Measurements from ENCODE around the gene USF2. TPM values are rescaled to one million over a fixed set of nuclear protein-coding genes. Genes with fewer than 3 reads are reported as not detected.

Gene USF2
- total and polyA plus RNA-seq, 10 of the 15 experiments (the other 5 are each of a cell fraction or from before 2014, with no cell fraction given) = 0.56 to 157 (median 65.5) TPM

GRCh38 chr19:35313587-35313986 lies 44.8 kb downstream of the USF2 start:
- ChIA-PET CTCF (interaction anchor here (0.7 to 1.3 kb wide), 2 partner anchors 62 to 149 kb away, joined by 4 to 5 read pairs; no protein-coding TSS in a partner anchor), POLR2A (interaction anchor here (0.7 to 1.2 kb wide), 3 partner anchors 40 to 195 kb away, joined by 3 to 4 read pairs (median 3); no protein-coding TSS in a partner anchor), SMC1A (ENCODE audit: uncharacterized antibody, unreplicated experiment) (interaction anchor here (1.1 to 2.3 kb wide), 3 partner anchors 9 to 57 kb away, joined by 6 to 10 read pairs (median 9); no protein-coding TSS in a partner anchor), RAD21 (ENCODE audit: unreplicated experiment) (interaction anchor here (0.6 to 1.7 kb wide), 3 partner anchors 18 to 379 kb away, joined by 3 to 5 read pairs (median 3); no protein-coding TSS in a partner anchor)
- Histone ChIP-seq H2AFZ (ENCODE audit: control insufficient read depth, low read depth, low read length) (no peak overlapping the region), H3K27me3 (replicated peaks in 1 of 2; ENCODE audit: control insufficient read depth in 2 of 2, insufficient read depth in 2 of 2, low read length in 1 of 2) (no peaks in the 10 kb centered on the region), H3K9me3 (replicated peaks; ENCODE audit: control insufficient read depth, insufficient read depth, low read length) (no peaks in the 10 kb centered on the region), H3K27ac (ENCODE audit: control insufficient read depth, insufficient read depth) (no peak overlapping the region), H3K9ac (ENCODE audit: control insufficient read depth, insufficient read depth, low read length) (no peak overlapping the region), H3K4me3 (no peak overlapping the region), H3K36me3 (ENCODE audit: control insufficient read depth in 2 of 2, insufficient read depth in 2 of 2, low read length in 1 of 2) (no peaks in the 10 kb centered on the region; a peak in 1 of 4 replicates), H3K4me2 (ENCODE audit: control insufficient read depth, insufficient read depth) (no peak overlapping the region), H3K79me2 (ENCODE audit: control insufficient read depth, insufficient read depth, low read length) (no peaks in the 10 kb centered on the region), H3K4me1 (ENCODE audit: control insufficient read depth, insufficient read depth, low read length) (peaks cover under 1% of the 10 kb centered on the region; the same call in 1 of the 2 replicates), H4K20me1 (ENCODE audit: control insufficient read depth, insufficient read depth) (no peaks in the 10 kb centered on the region)
- no peak for FAIRE-seq
- no peak for ATAC-seq
- 70% methylated on average over 5 of the region's 7 CpGs for WGBS (ENCODE audit: insufficient coverage, insufficient replicate concordance, low lambda C conversion rate, missing lambda C conversion rate)
- BruUV-seq (replicated peaks) = no TSS peak
- intact Hi-C loops (cut with micrococcal nuclease; ENCODE audit: unreplicated experiment) = no loop called here
- in situ Hi-C loops (cut with MboI) = no loop called here
- DNase-seq (ENCODE audit: low read depth, low spot score) = no peak
- TF ChIP-seq ZNF622 (IDR thresholded peaks at IDR 0.05) (no peak), STAT3 (IDR thresholded peaks at IDR 0.05; ENCODE audit: low read depth, low read length) (no peak), HCFC1 (IDR thresholded peaks at IDR 0.05; ENCODE audit: low read length) (no peak), EZH2 (IDR thresholded peaks at IDR 0.05; ENCODE audit: borderline replicate concordance, control insufficient read depth, low read depth, low read length) (no peak), HDAC6 (IDR thresholded peaks at IDR 0.05; ENCODE audit: unreplicated experiment) (no peak), CBFB (IDR thresholded peaks at IDR 0.05; ENCODE audit: low read depth) (no peak), SMAD5 (IDR thresholded peaks at IDR 0.05; ENCODE audit: low read depth) (no peak), E4F1 (IDR thresholded peaks at IDR 0.05; ENCODE audit: borderline replicate concordance, partially characterized antibody) (no peak), EP300 (IDR thresholded peaks at IDR 0.05; ENCODE audit: borderline replicate concordance in 1 of 2, control insufficient read depth in 1 of 2, low read depth in 2 of 2, low read length in 2 of 2) (no peak), ASH2L (IDR thresholded peaks at IDR 0.05; ENCODE audit: borderline replicate concordance, low read depth) (no peak), ZBTB11 (CRISPR knock-in tag; IDR thresholded peaks at IDR 0.05) (no peak), NFXL1 (IDR thresholded peaks at IDR 0.05; ENCODE audit: borderline replicate concordance) (no peak), SREBF1 (IDR thresholded peaks at IDR 0.05; ENCODE audit: low read length) (no peak), NBN (IDR thresholded peaks at IDR 0.05) (no peak), ZBTB40 (IDR thresholded peaks at IDR 0.05; ENCODE audit: borderline replicate concordance) (no peak)
